ENCODE data around the gene FGFRL1. TPM values are rescaled to one million over a fixed set of nuclear protein-coding genes. Genes with fewer than 3 reads are reported as not detected.
"Not testable (repeated sequence)": the region's sequence is repeated elsewhere in the genome, so short reads cannot be mapped to it uniquely, and the experiment has no call there.

Gene FGFRL1
- total RNA-seq, 2 donors from 2014 or later = 12.0 to 16.7 TPM

DNA sequence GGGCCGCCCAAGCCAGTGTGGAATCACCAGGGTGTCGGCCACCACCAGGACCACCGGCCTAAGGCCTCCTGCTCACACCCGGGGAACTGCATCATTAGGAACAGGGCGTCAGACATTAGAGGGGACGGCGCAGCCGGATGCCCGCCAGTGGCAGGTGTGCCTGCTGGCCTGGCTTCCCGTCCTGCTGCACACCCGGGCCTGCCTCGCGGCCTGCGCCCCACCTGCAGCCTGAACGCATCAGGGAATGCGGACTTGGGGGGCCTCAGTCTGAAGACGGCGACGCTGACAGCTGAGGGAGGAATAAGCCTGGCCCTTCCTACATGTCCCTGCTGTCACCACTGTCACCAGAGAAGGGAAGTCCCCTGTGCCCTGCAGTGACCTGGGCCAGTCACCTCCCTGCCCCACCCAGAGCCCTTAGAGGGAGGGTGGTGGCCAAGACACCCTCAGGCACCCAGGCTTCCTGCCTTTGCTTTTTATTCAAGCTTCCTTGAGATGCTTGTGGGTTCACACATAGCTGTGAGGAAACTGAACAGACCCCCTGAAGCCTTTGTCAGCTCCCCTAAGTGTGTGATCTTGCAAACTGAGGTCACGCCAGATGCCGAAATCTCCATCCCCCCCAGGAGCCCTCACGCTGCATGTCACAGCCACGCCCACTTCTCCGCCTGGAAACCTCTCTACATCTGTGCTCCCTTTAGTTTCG is 41.2 kb upstream of the FGFRL1 start:
- Mint-ChIP-seq H3K4me1 (no peaks in the 10 kb centered on the region), H3K27ac (no peak overlapping the region), H3K9me3 (no peaks in the 10 kb centered on the region), H3K36me3 (ENCODE audit: low read depth) (no peaks in the 10 kb centered on the region), H3K4me3 (no peak overlapping the region), H3K27me3 (no peaks in the 10 kb centered on the region)
- ATAC-seq (replicated peaks) = no peak

DNA sequence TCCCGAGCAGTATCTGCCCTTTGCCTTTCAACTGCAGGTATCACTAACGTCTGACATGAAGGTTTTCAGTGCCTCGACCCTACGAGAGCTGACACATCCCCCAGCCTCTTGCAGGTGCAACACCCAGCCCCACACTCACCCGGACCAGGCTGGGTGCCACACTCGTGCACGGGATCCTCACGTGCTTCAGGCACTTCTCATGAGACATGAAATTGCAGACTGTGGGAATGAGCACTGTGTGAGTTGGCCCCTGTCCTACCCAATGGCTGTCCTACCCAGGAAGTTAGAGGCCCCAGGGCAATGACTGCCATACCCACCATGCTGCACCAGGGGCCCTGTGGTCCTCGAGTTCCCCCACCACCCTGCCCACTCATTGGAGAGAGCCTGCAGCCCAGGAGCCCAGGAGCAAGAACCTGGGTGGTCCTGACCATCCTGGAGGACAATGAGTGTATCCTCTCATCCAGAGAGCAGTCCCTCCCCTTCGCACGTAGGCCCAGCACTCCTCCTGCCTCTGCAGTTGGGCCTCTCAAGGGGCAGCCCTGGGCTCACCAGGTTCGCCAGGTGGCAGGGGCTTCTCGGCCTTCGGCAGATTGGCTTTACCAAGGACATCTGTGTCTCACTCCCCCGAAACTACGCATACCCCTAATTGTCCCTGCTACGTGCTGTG is 40.4 kb upstream of the FGFRL1 start:
- Mint-ChIP-seq H3K27ac (no peak overlapping the region), H3K36me3 (ENCODE audit: low read depth) (no peaks in the 10 kb centered on the region), H3K4me3 (no peak overlapping the region), H3K4me1 (no peaks in the 10 kb centered on the region), H3K27me3 (no peaks in the 10 kb centered on the region), H3K9me3 (no peaks in the 10 kb centered on the region)
- no peak for ATAC-seq (replicated peaks)

- no peaks in the 10 kb centered on the region for H3K4me1 Mint-ChIP-seq
- H3K9me3 Mint-ChIP-seq = no peaks in the 10 kb centered on the region
- peak overlapping the region; percentile 19 for H3K4me3 Mint-ChIP-seq
- no peaks in the 10 kb centered on the region for H3K36me3 Mint-ChIP-seq (ENCODE audit: low read depth)
- H3K27me3 Mint-ChIP-seq = no peaks in the 10 kb centered on the region
- no peak overlapping the region for H3K27ac Mint-ChIP-seq
- no peak for ATAC-seq (replicated peaks)
These were observed 39.5 kb upstream of the FGFRL1 start for GRCh38 chr4:971666-972500.

DNA sequence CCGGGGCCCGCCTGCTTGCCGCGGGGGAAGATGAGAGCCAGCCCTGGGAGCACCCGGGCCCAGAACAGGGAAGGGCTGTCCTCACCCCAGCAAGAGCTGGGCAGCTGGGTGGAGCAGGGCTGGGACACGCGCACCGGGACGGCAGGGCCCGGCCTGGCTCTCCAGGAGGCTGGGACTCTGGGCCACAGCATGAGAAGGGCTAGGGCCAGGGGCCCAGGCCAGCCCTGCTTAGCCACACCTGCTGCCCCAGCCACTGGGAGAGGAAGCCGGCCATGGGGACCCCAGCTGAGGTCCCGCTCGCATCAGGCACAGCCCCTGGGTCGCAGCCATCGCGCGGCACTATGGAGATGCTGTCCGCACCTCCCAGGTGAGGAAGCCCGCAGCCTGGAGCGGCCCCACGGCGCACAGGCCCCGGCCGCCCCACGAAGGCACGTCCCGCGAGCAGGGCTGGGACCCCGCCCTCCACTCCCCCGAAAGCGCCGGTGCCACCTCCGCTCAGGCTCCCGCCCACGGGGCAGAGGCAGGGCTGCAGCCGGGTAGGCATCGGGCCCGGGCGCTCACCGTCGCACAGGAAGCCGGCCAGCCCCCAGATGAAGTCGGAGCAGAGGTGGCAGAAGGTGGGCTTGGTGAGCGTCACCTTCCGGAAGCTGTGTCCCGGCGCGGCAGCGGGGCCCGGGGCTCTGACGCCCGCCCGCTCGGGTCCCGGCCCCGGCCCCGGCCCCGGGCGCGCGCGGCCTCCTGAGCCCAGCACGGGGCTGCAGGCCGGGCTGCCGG is 38.6 kb upstream of the FGFRL1 start:
- Mint-ChIP-seq H3K4me1 (no peaks in the 10 kb centered on the region), H3K9me3 (no peaks in the 10 kb centered on the region), H3K36me3 (ENCODE audit: low read depth) (no peaks in the 10 kb centered on the region), H3K4me3 (peak overlapping the region; percentile 19), H3K27ac (no peak overlapping the region), H3K27me3 (no peaks in the 10 kb centered on the region)
- peak; percentile 56 for ATAC-seq (replicated peaks)

DNA sequence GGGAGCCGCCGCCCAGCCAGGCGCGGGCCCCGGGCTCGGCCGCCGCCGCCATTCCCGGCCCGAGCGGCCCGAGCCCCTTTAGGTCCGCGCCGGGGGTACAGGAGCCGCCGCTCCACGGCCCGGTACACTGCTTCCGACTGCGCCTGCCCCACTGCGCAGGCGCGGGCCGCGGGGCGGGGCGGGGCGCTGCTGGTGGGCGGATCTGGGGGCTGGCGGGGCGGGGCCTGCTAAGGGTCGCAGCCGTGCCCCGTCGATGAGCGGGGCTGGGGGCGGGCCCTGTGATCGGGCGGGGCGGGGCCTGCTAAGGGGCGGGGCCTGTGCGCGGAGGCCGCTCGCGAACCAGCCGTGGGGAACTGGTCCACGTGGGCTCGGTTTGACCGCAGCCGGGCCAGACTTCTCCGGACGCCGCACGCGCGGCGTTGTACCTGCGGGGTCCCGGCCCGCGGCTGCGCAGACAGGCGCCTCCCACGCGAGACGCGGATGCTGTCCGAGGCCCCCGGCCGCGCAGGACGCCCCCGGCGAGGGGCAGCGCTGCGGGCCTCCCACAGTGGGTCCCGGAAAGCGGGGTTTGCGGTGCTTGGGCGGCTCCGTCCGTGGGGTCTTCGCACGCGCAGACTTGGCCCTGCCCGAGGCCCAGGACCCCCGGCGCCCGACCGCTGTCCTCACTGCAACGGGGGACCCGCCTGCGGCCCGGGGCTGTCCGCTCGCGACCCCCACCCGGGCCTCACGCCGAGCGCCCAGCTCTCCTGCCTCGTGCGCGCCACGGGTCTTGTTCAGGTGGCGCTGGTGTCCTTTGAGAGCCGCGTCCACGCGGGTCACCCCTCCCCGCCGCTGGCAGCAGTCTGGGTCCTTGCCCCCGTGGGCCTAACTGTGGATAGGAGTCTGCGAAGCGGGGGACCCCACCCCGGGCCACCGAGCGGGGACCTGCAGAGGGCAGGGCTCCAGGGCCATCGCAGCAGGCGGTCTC is 37.7 kb upstream of the FGFRL1 start, which contains the start of gene DGKQ:
TSS of gene DGKQ (minus strand) at position 139 of the 967 bp plus-strand sequence. CDS start at position 52, 87 bp downstream.
- no peak within 1 kb of the TSS for H3K27ac Mint-ChIP-seq
- no peaks in the 10 kb centered on the region for H3K27me3 Mint-ChIP-seq
- H3K36me3 Mint-ChIP-seq (ENCODE audit: low read depth) = no peaks in the 10 kb centered on the region
- no peaks in the 10 kb centered on the region for H3K9me3 Mint-ChIP-seq
- H3K4me3 Mint-ChIP-seq = peak within 1 kb of the TSS; percentile 19
- no peaks in the 10 kb centered on the region for H3K4me1 Mint-ChIP-seq
- ATAC-seq (replicated peaks) = peak; percentile 92

- H3K4me1 Mint-ChIP-seq = no peaks in the 10 kb centered on the region
- H3K9me3 Mint-ChIP-seq = no peaks in the 10 kb centered on the region
- no peak overlapping the region for H3K4me3 Mint-ChIP-seq
- H3K27ac Mint-ChIP-seq = no peak overlapping the region
- no peaks in the 10 kb centered on the region for H3K36me3 Mint-ChIP-seq (ENCODE audit: low read depth)
- H3K27me3 Mint-ChIP-seq = no peaks in the 10 kb centered on the region
- no peak for ATAC-seq (replicated peaks)
These were observed 36.8 kb upstream of the FGFRL1 start for GRCh38 chr4:974668-975067.

- H3K4me3 Mint-ChIP-seq; H3K36me3 Mint-ChIP-seq (ENCODE audit: low read depth); H3K4me1 Mint-ChIP-seq; H3K9me3 Mint-ChIP-seq; H3K27me3 Mint-ChIP-seq; H3K27ac Mint-ChIP-seq; ATAC-seq (replicated peaks): not testable (repeated sequence)
These were observed 35.4 kb upstream of the FGFRL1 start for GRCh38 chr4:976016-976415.

- no peak overlapping the region for H3K27ac Mint-ChIP-seq
- no peaks in the 10 kb centered on the region for H3K4me1 Mint-ChIP-seq
- no peak for ATAC-seq (replicated peaks)
These were observed 32.3 kb upstream of the FGFRL1 start for GRCh38 chr4:978957-979701.

DNA sequence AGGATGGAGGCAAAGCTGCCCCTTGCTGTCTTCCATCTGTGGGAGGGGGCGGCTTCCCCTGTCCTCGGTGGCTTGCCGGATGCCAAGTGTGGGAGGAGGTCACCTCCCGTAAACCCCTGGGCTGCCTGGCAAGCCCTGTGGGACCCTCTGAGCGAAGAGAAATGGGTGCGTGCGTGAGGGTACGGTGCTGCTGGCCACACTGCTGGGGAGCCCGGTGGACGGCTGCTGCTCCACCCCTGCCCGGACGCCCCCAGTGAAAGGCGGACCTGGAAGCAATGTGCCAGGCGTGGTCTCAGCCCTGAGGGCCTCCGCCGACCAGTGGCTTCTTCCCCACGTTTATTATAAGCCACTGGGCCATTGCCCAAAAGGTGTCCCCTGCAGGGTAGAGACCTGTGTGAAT is 29.1 kb upstream of the FGFRL1 start:
- no peak overlapping the region for H3K27ac Mint-ChIP-seq
- H3K4me1 Mint-ChIP-seq = no peaks in the 10 kb centered on the region
- H3K9me3 Mint-ChIP-seq = no peaks in the 10 kb centered on the region
- no peaks in the 10 kb centered on the region for H3K36me3 Mint-ChIP-seq (ENCODE audit: low read depth)
- ATAC-seq (replicated peaks) = no peak
- no peak overlapping the region for H3K4me3 Mint-ChIP-seq
- no peaks in the 10 kb centered on the region for H3K27me3 Mint-ChIP-seq

More at GRCh38 chr4:978957-979701, 32.3 kb upstream of the FGFRL1 start:
- Mint-ChIP-seq H3K9me3 (no peaks in the 10 kb centered on the region), H3K4me3 (no peak overlapping the region), H3K27me3 (no peaks in the 10 kb centered on the region), H3K36me3 (ENCODE audit: low read depth) (no peaks in the 10 kb centered on the region)

DNA sequence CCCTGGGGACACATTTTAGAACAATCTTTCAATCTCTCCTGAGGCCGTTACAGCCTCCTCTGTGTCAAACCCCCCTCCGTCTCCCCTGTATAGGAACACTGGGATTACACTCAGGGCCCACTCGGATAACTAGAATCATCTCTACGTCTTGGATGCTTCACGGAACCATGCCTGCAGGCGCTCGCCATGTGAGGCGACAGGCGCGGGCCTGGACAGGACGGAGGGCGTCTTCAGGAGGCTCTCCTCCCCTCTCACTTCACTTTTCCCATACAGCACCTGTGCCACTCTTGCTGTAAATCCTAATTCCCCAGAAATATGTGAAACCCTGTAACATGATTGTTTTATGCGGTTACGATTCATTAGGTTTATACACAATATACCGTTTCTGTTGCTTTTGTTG is 28.6 kb upstream of the FGFRL1 start:
- Mint-ChIP-seq H3K9me3 (no peaks in the 10 kb centered on the region), H3K27me3 (no peaks in the 10 kb centered on the region), H3K4me3 (no peak overlapping the region), H3K4me1 (no peaks in the 10 kb centered on the region), H3K27ac (no peak overlapping the region), H3K36me3 (ENCODE audit: low read depth) (no peaks in the 10 kb centered on the region)
- ATAC-seq (replicated peaks) = no peak

- Mint-ChIP-seq H3K36me3 (ENCODE audit: low read depth) (no peaks in the 10 kb centered on the region), H3K27ac (no peak overlapping the region), H3K9me3 (no peaks in the 10 kb centered on the region), H3K27me3 (no peaks in the 10 kb centered on the region), H3K4me1 (no peaks in the 10 kb centered on the region), H3K4me3 (peak overlapping the region; percentile 86)
- ATAC-seq (replicated peaks) = no peak
These were observed 26.9 kb upstream of the FGFRL1 start for GRCh38 chr4:984336-985054.

DNA sequence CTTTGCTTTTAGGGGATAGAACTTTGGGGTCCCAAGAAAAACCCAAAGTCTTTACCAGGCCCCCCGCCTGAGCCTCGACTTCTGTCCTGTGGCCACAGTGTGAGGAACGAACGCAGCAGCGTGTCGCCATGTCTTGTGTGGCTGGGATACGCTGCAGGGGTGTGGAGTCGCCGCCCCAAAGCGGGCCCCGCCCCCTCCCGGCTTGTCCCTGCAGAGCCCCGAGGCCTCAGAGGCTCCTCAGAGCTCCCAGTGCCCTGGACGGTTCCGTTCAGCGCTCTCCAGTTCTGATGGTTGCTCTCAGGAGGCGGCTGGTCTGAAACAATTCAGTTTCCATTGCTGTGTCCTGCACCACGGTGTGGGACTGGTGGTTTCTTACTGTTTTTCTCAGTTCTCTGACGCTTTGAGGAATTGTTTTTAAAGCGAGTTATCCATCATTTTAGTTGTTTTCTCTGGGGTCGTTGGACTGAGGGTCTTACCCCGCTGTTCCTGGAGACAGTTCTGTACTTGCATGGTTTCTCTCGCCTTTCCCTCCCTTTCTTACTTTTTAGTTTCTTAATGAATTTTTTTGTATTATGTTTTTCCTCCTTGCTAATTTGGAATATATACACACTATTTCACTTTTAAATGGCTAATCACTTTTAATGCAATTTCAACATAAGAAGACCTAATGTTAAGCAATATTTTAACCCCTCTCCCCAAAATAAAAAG is 26.1 kb upstream of the FGFRL1 start:
- Mint-ChIP-seq H3K9me3 (no peaks in the 10 kb centered on the region), H3K4me1 (no peaks in the 10 kb centered on the region), H3K36me3 (ENCODE audit: low read depth) (no peaks in the 10 kb centered on the region), H3K27ac (no peak overlapping the region), H3K4me3 (peak overlapping the region; percentile 86), H3K27me3 (no peaks in the 10 kb centered on the region)
- peak; percentile 65 for ATAC-seq (replicated peaks)

All from activated T-helper 17 cell treated with anti-CD3 and anti-CD28 coated beads, Interleukin-2, amount 50 U/mL, for 72 hours (primary cell).